ENCODE measurements around the gene NELL1.

The NELL1 gene

DNA sequence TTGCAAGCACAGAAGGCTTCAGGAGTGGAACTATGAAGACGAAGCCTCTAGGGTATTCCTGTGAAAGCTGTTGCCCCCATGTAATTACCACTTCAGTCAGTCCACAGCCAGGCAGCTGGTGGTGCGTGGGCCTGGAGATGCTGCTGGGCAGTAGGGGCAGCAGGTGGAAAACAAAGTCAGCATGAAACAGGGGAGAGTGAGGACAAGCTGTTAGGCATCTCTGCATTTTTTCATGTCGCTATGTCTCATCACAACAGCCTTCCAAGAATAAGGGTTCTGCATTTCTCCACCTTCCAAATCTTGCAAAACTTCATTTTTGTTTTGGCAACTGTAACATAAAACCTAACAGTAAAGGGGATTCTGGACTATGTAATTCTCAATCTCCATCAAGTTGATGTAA is 757.5 kb downstream of the NELL1 start:
- DNase-seq (ENCODE audit: low read depth) = no peak

DNA sequence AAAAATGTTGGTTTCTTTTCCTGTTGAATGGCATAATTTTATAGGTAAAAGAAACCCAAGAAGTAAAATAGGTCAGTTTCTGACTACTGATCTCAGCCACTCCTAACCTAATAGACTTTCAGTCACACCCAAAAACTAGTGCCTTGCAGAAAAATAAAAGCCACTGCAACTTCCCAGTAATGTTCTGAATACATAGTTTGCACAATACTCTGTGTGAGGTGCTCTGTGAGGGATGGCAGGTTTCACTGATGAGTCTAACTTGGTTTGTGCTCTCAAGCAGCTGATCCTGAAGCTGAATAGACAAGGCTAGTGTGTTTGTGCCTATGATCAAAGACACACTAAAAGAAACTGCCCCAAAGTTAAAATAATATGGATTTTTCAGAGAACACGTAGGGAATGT is 758.3 kb downstream of the NELL1 start:
- no peak for DNase-seq (ENCODE audit: low read depth)

GRCh38 chr11:21428796-21429195 is 759.4 kb downstream of the NELL1 start:
- no peak for DNase-seq (ENCODE audit: low read depth)

- DNase-seq (ENCODE audit: low read depth) = no peak
Measured at GRCh38 chr11:21429401-21429800, 760.0 kb downstream of the NELL1 start.

GRCh38 chr11:21430537-21430936 is 761.2 kb downstream of the NELL1 start:
- no peak for DNase-seq (ENCODE audit: low read depth)

DNA sequence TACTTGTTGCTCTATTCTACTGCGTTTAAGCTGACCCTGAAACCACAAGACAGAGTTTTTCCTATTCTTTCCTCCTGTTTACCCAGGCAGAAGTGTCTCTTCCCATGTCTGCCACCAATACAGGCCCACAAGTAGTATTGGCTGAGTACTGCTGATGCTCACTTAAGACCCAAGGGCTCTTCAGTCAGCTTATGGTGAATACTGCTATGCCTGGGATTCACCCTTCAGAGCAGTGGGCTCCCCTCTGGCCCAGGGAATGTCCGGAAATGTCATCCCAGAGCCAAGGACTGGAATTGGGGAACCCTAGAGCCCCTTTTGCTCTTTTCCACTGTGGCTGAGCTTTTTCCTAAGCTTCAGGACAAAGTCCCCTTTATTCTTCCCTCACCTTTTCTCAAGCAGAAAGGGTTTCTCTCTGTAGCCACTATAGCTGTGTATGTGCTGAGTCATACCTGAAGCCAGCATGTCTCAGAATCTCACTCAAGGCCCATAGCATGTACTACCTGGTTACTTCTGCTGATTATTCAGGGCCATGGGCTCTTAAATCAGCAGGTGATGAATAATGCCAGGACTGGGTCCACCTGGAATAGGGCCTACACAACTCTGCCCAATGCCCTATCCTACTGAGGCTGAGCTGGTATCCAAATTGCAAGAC is 777.7 kb downstream of the NELL1 start:
- no peak for DNase-seq (ENCODE audit: low read depth)

GRCh38 chr11:21447871-21448270 is 778.5 kb downstream of the NELL1 start:
- no peak for DNase-seq (ENCODE audit: low read depth)

DNA sequence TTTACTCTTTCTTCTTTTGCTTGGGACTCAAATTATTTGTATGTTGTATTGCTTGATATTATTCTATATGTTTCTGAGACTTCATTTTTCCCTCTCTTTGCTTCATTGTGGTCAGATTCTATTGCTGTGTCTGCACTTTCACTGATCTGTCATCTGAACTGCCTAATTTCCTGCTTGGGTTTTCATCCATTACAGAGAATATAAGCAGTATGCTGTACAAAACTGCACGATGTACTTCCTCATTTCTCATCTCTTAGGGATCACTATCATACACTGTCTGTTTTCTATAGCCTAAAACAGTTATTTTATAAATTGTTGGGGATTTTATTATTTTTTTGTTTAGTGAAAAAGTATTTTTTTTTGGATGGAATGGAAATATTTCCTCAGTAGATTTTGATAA is 786.8 kb downstream of the NELL1 start:
- no peak for DNase-seq (ENCODE audit: low read depth)

GRCh38 chr11:21460082-21460481 is 790.7 kb downstream of the NELL1 start:
- DNase-seq (ENCODE audit: low read depth) = no peak

DNA sequence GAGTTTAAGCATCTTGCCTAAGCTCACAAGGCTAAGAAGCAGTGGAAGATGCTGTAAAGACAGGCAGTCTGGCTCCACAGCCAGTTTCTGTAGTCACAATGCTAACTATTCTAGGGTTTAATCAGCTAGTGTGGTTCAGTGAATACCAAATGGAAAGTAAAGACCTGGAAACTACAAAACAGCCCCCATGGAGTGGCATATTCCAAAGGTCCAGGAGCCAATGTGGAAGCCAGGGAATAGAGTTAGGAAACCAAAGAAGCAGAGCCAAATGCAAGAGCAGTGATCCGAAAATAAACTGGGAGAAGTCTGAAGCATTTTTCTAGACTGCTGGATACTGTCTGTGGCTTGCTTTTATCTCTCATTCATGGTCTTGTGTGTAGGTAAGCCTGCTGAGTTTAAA is 792.3 kb downstream of the NELL1 start:
- no peak for DNase-seq (ENCODE audit: low read depth)

- DNase-seq (ENCODE audit: low read depth) = no peak
Measured at GRCh38 chr11:21464601-21465193, 795.3 kb downstream of the NELL1 start.

- DNase-seq (ENCODE audit: low read depth) = no peak
Measured at GRCh38 chr11:21465203-21465602, 795.8 kb downstream of the NELL1 start.

GRCh38 chr11:21465920-21466319 is 796.5 kb downstream of the NELL1 start:
- no peak for DNase-seq (ENCODE audit: low read depth)

DNA sequence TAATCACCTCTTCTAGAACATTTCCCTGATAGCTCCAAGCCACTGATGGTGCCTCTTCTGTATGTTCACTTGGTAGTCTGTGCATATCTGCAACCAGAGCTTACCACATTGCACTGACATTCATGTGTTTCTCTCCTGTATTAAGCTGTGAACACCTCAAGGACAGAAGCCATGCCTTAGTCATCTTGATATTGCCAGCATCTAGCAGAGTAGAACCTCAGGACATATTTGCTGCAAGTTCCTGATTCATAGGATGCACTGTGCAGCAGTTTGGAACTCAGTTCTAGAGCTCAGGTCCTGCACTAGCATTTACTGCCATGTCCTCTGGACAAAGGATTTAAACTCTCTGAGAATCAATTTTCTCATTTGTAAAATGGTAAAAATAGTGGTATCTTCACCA is 801.1 kb downstream of the NELL1 start:
- no peak for DNase-seq (ENCODE audit: low read depth)

- no peak for DNase-seq (ENCODE audit: low read depth)
Measured at GRCh38 chr11:21472261-21472660, 802.9 kb downstream of the NELL1 start.

GRCh38 chr11:21474529-21474928 is 805.1 kb downstream of the NELL1 start:
- DNase-seq (ENCODE audit: low read depth) = no peak

DNA sequence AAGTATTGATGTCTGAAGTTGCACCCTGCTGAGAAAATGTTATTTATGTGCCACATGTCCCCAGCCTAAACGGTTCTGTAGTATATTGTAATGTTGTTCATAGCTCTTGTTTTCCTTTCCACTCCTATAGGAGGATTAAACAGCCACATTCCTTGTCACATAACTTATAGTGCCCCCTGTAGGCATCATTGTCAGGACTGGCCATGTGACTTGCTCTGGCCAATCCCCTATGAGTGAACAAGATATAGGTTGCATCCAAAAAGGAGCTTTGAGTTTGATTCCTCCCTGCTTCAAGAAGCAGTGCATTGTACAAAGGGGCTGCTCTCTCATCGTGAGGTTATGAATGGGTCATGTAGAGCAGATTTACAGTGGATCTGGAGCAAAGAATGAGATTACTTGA is 805.9 kb downstream of the NELL1 start:
- DNase-seq (ENCODE audit: low read depth) = no peak

- DNase-seq (ENCODE audit: low read depth) = no peak
Measured at GRCh38 chr11:21476588-21476987, 807.2 kb downstream of the NELL1 start.

DNA sequence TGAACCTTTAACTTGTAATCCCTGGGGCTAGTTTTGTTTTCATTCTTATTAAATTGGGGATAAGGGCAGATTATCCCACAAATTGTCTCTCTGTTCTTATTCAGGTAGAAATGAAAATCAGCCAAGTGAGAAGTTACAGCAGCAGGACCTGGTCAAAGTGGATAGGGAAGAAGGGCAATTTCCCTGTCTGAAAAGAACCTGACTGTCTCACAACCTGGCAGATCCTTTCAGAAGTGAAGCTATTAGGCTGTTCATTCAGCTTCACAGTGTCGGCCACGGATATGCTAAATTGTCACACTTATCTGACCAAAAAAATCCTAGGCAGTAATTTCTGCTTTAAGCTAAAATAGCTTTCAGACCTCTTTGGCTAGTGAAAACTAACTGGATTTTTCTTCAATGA is 810.9 kb downstream of the NELL1 start:
- DNase-seq (ENCODE audit: low read depth) = no peak

DNA sequence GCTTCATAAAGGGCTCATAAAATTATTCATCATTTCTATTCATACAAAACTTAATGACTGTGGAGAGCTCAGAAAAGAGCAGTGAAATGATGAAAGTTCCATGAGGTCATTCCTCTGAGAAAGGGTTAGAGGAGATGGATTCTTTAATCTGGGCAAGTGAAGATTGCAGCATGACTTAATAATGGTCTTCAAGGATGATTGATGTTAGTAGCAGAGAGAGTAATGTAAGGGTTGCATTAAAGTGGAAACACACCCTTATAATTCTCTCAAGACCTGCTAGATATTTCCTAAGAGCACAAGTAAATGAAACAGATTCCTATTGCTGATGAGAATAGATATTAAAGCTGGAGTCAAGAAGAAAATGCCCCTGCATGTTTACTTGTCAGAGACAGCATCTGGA is 811.9 kb downstream of the NELL1 start:
- no peak for DNase-seq (ENCODE audit: low read depth)

DNA sequence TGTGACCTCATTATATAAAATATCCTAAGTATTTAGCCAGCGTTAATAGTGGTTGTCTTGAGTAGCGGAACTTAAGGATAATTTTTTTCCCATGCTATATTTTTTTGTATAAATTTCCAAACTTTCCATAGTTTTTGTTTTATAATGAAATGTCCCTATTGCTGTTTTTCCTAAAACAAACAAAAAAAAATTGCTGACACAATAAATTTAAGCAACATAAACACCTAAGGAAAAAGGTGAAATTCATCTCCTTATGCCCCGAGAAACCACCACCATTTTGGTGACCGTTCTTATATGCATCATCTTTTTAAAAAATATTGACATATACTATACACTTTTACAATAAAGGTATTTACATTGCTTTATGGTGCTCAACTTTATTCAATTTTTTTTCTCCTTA is 814.7 kb downstream of the NELL1 start:
- DNase-seq (ENCODE audit: low read depth) = no peak

GRCh38 chr11:21485006-21485405 is 815.6 kb downstream of the NELL1 start:
- DNase-seq (ENCODE audit: low read depth) = no peak

DNA sequence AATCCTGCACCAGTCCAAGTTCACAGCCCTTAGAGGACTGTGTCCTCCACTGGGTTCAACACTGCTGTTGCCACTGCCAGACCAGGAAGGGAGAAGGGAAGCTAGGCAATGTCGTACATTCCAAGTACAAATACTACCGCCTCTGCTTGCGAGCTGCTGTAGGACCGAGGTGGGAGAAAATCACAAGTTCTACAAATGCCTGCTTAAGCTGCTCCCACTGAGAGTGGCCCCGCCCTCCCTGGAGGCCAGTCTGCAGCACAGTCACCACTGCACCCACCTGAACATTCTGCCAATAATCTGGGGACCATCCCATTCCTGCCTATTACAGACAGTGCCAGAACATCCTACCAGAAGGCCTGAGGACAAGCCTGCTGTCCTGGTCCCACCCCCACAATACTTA is 816.0 kb downstream of the NELL1 start:
- DNase-seq (ENCODE audit: low read depth) = no peak

DNA sequence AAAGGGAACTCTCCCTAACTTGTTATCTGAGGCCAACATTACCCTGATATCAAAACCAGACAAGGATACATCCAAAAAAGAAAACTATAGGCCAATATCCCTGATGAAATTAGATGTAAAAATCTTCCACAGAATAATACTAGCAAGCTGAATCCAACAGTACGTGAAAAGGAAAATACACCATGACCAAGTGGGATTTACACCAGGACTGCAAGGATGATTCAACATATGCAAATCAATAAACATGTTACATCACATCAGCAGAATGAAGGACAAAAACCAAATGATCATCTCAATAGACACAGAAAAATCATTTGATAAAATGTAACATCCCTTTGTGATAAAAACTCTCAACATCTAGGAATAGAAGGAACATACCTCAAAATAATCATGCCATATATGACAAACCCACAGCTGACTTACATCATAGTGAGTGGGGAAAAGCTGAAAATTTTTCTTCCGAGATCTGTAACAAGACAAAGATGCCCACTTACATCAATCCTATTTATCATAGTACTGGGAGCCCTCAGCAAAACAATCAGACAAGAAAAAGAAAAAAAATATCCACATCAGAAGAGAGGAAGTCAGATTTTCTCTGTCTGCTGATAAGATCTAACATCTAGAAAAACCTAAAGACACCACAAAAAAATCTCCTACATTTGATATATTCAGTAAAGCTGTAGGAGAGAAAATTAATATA is 820.2 kb downstream of the NELL1 start:
- no peak for DNase-seq (ENCODE audit: low read depth)
